A673 (cell line): Measurements from ENCODE around the gene SUSD1. TPM values are rescaled to one million over a fixed set of nuclear protein-coding genes. Genes with fewer than 3 reads are reported as not detected.

Experiments
- BruUV-seq: library from RNA; stranded (reverse); fragments of 400-500 nt; replicated peaks from 2 replicates; lab custom pipeline; 2021; lab: Mats Ljungman, UMichigan
- CTCF ChIA-PET: fragments of 300-600 bp; sonication (Branson Sonifier 250); formaldehyde crosslinking; loops from one replicate; lab custom pipeline; 2022; ENCODE audit warnings: antibody characterized with exemption; lab: Charles Lee
- POLR2A ChIA-PET: fragments of 300-600 bp; sonication (Branson Sonifier 250); formaldehyde crosslinking; loops from one replicate; lab custom pipeline; 2022; ENCODE audit warnings: antibody characterized with exemption; ENCODE audit not compliant: low non-redundant PET; lab: Charles Lee
- DNase-seq: peaks from one replicate; pipeline ENCODE4 v3.0.0-alpha.2; 2015; ENCODE audit warnings: low spot score
- H3K27ac ChIP-seq: fragments of 200-600 bp; sonication (generic); 2 replicates; pipeline ENCODE4 v1.5.1; 2016; ENCODE audit warnings: mixed run types, low read depth, mild to moderate bottlenecking, mixed read lengths, antibody characterized with exemption, low read length; ENCODE audit not compliant: poor library complexity, severe bottlenecking
- H3K27me3 ChIP-seq: fragments of 200-600 bp; sonication (generic); replicated peaks from 2 replicates; pipeline ENCODE4 v1.6.1; 2017; ENCODE audit warnings: mixed run types, low read depth, mild to moderate bottlenecking, mixed read lengths, antibody characterized with exemption, low read length; ENCODE audit not compliant: insufficient read depth, poor library complexity
- H3K36me3 ChIP-seq: fragments of 200-600 bp; sonication (generic); 2 replicates; pipeline ENCODE4 v1.6.1; 2016; ENCODE audit warnings: mixed run types, mild to moderate bottlenecking, mixed read lengths, antibody characterized with exemption, low read length; ENCODE audit not compliant: insufficient read depth, poor library complexity, severe bottlenecking
- H3K4me1 ChIP-seq: fragments of 200-600 bp; sonication (generic); 2 replicates; pipeline ENCODE4 v1.6.1; 2017; ENCODE audit warnings: mixed run types, mild to moderate bottlenecking, mixed read lengths, antibody characterized with exemption, low read length; ENCODE audit not compliant: insufficient read depth, poor library complexity, severe bottlenecking
- H3K4me3 ChIP-seq: fragments of 200-600 bp; sonication (generic); 2 replicates; pipeline ENCODE4 v1.5.1; 2016; ENCODE audit warnings: low read depth, mixed run types, mild to moderate bottlenecking, mixed read lengths, low read length; ENCODE audit not compliant: poor library complexity, severe bottlenecking
- H3K9me3 ChIP-seq: fragments of 200-600 bp; sonication (generic); 2 replicates; pipeline ENCODE4 v1.6.1; 2016; ENCODE audit warnings: mixed run types, low read depth, mild to moderate bottlenecking, mixed read lengths, antibody characterized with exemption, low read length; ENCODE audit not compliant: poor library complexity, severe bottlenecking
- EZH2 ChIP-seq: fragments of 200-600 bp; sonication (generic); IDR thresholded peaks from 2 replicates; pipeline ENCODE4 v1.6.1; 2017; ENCODE audit warnings: borderline replicate concordance, low read depth, mild to moderate bottlenecking, mixed read lengths, antibody characterized with exemption, low read length; ENCODE audit not compliant: poor library complexity, severe bottlenecking
- intact Hi-C: fragments of 100-400 bp; cut with micrococcal nuclease; formaldehyde crosslinking; loops from one replicate; pipeline ENCODE4 v1.10.0; 2022; ENCODE audit not compliant: unreplicated experiment
- total RNA-seq: library from RNA; stranded (reverse); gene quantifications from 2 replicates; pipeline ENCODE4 v1.2.3, GENCODE V29; 2021
- TF ChIP-seq, protein P1 (sequence below): fragments of 300-800, 200-600 bp; sonication (generic); conservative IDR thresholded peaks from 2 replicates; pipeline ENCODE4 v1.5.1; 2017; ENCODE audit warnings: low read depth, mild to moderate bottlenecking, antibody characterized with exemption, low read length, moderate library complexity, mixed read lengths

The SUSD1 gene
- total RNA-seq, 1 experiment from 2014 or later = 14.9 TPM

DNA sequence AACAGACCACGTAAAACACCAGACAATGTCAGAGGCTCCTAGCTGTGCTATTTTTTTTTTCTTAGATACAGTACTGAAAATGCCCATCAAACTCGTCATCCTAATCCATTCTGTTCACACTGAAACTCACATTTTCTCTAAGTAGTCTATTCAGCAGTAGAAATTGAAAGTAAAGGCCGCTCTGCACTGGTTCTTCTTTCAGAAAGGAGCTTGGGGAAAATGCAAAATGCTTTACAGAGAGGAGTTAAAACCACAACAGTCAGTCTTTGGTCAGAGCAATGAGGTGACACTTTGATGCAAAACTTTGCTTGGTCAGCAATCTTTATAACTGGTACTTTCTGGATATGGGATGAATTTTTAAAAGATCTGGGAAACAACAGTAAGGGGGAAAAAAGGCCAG, 43.8 kb upstream of the SUSD1 start:
- Histone ChIP-seq H3K27ac (no peak overlapping the region), H3K27me3 (no peaks in the 10 kb centered on the region), H3K36me3 (peaks cover 9% of the 10 kb centered on the region), H3K9me3 (no peaks in the 10 kb centered on the region), H3K4me1 (peaks cover 3% of the 10 kb centered on the region), H3K4me3 (no peak overlapping the region)
- DNase-seq = no peak
- TF ChIP-seq, protein P1, sequence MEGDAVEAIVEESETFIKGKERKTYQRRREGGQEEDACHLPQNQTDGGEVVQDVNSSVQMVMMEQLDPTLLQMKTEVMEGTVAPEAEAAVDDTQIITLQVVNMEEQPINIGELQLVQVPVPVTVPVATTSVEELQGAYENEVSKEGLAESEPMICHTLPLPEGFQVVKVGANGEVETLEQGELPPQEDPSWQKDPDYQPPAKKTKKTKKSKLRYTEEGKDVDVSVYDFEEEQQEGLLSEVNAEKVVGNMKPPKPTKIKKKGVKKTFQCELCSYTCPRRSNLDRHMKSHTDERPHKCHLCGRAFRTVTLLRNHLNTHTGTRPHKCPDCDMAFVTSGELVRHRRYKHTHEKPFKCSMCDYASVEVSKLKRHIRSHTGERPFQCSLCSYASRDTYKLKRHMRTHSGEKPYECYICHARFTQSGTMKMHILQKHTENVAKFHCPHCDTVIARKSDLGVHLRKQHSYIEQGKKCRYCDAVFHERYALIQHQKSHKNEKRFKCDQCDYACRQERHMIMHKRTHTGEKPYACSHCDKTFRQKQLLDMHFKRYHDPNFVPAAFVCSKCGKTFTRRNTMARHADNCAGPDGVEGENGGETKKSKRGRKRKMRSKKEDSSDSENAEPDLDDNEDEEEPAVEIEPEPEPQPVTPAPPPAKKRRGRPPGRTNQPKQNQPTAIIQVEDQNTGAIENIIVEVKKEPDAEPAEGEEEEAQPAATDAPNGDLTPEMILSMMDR = no peak
- no peak for TF ChIP-seq EZH2
- intact Hi-C loops = no loop called here
- CTCF ChIA-PET = interaction anchor here (0.6 kb wide), 1 partner anchor 115 kb away, joined by 4 read pairs; no protein-coding TSS in a partner anchor
- no TSS peak for BruUV-seq
- POLR2A ChIA-PET = no interaction called here

DNA sequence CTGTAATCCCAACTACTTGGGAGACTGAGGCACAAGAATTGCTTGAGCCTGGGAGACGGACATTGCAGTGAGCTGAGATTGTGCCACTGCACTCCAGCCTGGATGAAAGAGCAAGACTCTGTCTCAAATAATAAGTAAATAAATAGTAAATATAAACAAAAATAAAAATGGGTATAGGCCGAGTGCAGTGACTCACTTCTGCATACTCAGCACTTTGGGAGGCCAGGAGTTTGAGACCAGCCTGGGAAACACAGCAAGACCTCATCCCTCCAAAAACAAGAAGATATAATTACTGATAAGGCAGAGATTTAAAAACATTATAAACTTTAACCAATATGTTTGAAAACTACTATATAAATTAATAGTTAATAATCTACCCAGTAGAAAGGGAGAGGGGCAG, 37.8 kb upstream of the SUSD1 start:
- TF ChIP-seq, protein P1 = no peak
- DNase-seq = no peak
- intact Hi-C loops = no loop called here
- no TSS peak for BruUV-seq
- Histone ChIP-seq H3K36me3 (no peaks in the 10 kb centered on the region), H3K27ac (no peak overlapping the region), H3K4me1 (no peaks in the 10 kb centered on the region), H3K9me3 (no peaks in the 10 kb centered on the region), H3K4me3 (no peak overlapping the region), H3K27me3 (no peaks in the 10 kb centered on the region)
- ChIA-PET POLR2A (interaction anchor here (0.7 kb wide), 1 partner anchor 542 kb away, joined by 5 read pairs; no protein-coding TSS in a partner anchor), CTCF (interaction anchor here (0.6 kb wide), 1 partner anchor 493 kb away, joined by 3 read pairs; no protein-coding TSS in a partner anchor)

DNA sequence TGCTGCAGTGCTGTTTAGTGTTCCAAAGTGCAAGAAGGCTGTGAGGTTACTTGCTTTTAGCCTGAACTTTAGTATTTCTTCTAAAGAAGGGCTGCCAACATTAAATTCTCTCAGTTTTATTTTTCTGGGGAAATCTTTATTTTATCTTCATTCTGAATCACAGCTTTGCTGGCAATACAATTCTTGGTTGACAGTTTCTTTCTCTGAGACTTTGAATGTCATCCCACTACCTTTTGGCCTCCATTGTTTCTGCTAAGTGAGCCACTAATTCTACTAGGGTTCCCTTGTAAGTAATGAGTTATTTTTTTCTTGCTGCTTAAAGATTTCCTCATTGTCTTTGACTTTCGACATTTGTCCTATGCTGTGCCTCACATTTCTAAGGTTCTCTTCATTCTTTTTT, 32.4 kb upstream of the SUSD1 start:
- Histone ChIP-seq H3K9me3 (no peaks in the 10 kb centered on the region), H3K4me3 (no peak overlapping the region), H3K4me1 (no peaks in the 10 kb centered on the region), H3K27me3 (no peaks in the 10 kb centered on the region), H3K36me3 (no peaks in the 10 kb centered on the region), H3K27ac (no peak overlapping the region)
- no peak for TF ChIP-seq EZH2
- TF ChIP-seq, protein P1 = no peak
- ChIA-PET CTCF (no interaction called here), POLR2A (no interaction called here)
- intact Hi-C loops = no loop called here
- no TSS peak for BruUV-seq
- DNase-seq = no peak
